Stimulated activated CD8-positive, alpha-beta memory T cell treated with anti-CD3 and anti-CD28 coated beads, Interleukin-7, amount 100 ng/mL, for 4 hours (primary cell): ENCODE data around the gene CSMD2.

Experiments
- DNase-seq, 2 donors: peaks; one replicate each; pipeline ENCODE4 v3.0.0-alpha.2; 2020; ENCODE audit warnings: low read depth in 2 of 2

Gene CSMD2

DNA sequence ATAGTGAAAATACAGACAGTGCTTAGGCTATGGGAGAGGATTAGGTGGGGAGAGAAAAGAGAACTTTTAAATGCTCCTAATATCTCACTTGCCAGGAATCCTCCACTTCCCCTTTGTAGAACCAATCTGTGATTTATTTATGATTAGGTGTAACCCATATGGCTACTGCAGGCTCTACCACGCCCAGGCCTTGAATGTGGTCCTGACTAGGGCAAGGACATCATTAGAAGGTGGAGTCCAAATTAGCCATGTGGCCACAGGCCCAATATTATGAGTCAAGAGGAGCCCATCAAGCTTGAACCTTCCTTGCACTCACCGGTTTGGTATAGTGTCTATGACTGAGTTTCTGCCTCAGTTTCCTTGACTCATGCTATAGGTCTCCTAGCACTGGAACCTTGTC lies 159.7 kb downstream of the CSMD2 start:
- DNase-seq, result no peak

DNA sequence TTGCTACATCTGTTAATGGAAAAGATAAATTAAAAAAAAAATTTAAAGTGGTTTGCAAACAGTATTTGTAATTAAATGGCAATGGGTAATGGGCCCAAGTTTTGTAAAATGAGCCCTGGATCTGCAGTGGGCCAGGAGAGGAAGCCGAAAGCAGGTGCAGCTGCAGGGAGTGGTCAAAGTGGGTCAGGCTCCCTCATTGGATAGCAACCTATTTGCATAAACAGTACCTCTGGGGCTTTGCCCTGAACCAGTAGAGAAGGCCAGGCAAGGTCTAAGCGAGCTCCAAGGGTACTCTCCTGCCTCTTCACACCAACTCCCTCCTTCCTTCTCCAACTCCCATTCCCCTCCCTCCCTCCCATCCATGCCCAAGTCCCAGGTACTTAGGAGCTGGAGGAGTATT lies 162.2 kb downstream of the CSMD2 start:
- DNase-seq, result no peak

DNA sequence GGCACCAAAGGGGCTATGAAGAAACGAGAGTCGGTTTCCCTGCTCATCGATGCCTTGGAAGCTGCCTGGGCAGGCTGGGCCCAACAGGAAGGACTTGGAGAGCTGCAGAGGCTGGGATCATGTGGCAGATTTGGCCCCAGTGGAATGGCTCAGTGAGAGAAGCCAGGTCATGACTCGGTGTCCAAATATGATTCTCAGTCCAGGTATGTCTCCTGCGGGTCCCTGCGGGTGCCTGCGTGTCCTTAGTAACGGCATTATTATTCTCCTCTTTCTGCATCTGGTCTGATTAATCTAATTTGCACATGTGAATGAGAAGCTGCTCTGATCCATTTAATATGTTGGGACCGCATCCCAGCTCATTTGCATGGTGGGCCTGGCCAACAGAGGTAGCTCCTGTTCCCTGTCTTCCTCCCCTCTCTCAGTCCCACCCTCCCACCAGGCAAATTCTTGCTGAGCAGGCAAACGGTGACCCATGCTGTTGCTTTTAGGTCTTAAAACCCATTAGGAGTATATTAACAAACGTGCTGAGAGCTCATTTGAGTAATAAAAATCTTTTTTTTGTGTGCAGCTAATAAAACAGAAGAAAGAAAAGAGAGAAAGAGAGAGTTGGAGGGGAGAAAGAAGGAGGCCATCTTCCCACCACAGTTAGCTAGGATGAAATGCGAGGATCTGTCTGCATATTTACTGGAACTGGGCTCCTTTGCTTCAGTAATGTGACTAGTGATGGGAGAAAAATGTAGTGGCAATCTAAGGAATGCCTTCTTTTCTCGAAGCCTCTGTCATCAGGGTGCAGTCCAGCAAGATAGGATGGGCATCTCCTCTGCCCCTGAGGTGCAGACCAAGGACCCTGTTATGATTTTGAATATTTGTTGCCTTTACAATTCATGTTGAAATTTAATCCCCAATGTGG lies 167.6 kb downstream of the CSMD2 start:
- no peak for DNase-seq

DNA sequence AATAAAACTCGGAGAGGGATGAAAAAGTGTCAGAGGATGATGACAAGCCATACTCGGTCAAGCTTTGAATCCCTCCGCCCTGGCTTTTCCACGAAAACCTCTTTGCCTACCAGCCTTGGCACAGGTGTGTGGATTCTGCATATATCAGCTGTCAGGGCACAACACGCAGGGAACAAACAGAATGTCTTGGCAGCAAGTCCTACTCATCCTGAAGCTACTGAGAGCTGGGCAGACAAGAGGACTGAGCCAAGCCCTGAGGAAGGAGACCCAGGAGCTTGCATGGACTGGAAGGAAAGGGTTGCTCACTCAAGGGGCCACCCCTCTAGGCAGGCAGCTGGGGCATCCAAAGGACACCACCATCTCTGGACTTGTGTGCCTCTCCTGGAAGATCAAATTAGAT lies 168.7 kb downstream of the CSMD2 start:
- no peak for DNase-seq

- DNase-seq, result no peak
Measured at GRCh38 chr1:33993301-33993700, 171.7 kb downstream of the CSMD2 start.

- no peak for DNase-seq
Measured at GRCh38 chr1:33990281-33990680, 174.7 kb downstream of the CSMD2 start.

GRCh38 chr1:33988161-33988560 lies 176.9 kb downstream of the CSMD2 start:
- DNase-seq, result no peak

DNA sequence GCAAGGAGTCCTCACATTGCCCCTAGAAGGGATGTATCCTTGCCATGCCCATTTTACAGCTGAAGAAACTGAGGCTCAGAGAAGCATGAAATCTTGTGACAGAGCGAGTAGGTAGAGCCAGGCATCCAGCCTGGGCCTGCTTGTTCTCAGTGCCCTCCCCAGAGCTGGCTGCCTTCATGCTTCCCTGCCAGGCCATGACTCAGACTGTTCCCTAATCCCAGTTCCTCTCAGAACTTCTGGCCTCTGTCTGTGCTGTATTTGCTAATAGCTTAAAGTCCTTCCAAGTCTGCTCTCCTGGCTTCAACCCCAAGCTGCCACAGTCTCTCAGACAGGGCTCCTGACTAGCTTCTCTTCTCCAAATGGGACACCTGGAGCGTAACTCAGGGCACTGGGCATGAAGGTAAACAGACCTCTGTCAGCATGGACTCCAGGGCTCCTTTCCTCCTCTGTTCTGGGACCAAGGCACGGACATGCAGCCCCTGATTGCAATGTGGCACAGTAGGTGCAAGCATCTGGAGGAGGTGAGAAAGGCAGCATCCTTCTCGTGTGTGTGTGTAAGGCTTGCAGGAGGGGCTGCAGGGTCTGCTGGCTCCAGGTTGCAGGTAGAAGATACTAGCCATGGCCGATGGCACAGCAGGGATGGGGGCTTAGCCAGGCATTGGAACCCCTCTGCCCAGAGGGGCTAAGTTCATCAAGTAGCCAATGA lies 178.5 kb downstream of the CSMD2 start:
- DNase-seq, result no peak

DNA sequence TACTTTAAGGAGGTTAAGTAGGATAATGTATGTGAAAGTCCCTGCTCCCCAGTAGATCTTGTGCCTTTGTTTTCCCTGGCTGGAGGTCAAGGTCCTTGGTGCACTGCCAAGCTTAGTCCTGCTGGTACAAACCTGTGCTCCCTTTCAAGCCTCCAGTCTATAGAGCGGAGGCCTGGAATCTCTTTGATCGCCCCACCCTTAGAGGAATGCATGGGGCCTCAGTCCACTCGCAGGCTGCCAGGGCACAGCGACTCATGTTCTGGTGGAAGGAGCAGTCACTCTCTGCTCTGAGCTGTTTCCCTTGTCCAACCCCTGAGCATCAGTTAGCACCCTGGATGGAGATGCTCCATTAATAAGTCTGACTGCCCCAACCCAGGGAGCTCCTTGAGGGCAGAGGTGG lies 179.4 kb downstream of the CSMD2 start:
- no peak for DNase-seq

DNA sequence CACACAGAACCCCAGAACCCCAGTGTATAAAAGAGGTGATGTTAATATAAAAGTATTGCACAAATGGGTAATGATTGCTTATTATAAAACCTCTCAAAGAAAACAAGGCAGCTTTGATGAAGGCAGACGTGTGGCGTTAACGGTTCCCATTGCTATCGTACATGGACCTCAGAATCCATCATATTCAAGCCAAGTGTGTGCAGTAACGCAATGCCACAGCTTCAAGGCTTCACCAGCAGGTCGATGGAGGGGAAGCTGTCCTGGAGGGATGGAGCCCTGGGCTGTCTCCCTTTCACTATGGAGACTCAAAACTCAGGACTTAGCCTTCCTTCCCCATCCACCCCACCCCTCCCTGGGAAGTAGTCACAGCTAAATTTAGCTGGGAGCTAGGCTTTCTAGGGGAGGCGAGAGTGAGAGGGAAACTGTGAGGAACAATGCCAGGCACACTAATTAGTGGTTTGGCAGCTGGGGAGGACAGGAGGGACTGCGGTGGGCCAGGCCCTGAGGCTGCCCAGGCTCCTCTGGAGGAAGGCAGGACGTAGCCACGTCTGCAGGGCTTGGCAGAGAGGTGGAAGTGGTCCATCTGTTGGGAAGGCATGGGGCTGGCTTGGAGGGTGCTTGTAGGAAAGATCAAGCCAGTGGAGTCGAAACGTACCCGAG lies 180.0 kb downstream of the CSMD2 start:
- no peak for DNase-seq

DNA sequence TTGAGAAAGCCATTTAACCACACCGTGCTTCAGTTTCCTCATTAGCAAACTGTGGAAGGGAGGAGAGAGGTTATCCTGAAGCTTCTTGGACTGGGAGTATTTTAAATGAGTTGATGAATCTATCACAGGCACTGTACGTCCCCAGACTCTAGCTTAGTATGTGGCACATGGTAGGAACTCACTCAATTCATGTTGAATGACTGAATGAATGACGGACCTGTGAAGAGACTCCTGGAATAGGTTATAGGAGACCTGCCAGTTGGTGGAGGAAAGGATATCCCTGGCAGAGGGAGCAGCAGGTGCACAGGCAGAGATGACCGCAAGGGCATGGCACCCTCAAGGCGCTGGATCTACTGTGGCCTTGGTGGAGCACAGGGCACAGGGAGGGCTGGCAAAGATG lies 182.6 kb downstream of the CSMD2 start:
- no peak for DNase-seq

DNA sequence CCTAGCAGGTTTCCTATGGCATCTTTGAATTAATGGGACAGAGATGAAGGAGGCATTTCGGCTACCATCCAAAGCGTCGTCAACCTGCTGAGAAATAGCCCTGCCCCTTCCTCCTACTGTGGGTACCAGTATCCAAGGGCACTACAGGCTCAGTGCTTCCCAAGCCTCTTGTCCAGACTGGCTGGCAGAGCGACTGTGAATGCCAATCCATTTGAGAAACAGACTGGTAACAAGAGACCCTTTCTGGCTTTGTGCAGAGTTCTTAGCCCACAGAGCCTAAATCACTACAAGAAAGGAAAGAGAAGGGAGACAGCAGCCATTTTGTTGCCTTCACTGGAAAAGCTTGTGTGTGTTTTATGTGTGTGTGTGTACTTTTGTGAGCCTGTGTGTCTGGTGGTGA lies 185.7 kb downstream of the CSMD2 start:
- no peak for DNase-seq

GRCh38 chr1:33975961-33976360 lies 189.1 kb downstream of the CSMD2 start:
- DNase-seq, result no peak

- DNase-seq, result no peak
Measured at GRCh38 chr1:33973799-33974545, 191.1 kb downstream of the CSMD2 start.

GRCh38 chr1:33972676-33973395 lies 192.2 kb downstream of the CSMD2 start:
- DNase-seq, result no peak

- no peak for DNase-seq
Measured at GRCh38 chr1:33971913-33972312, 193.1 kb downstream of the CSMD2 start.

- no peak for DNase-seq
Measured at GRCh38 chr1:33971018-33971710, 193.9 kb downstream of the CSMD2 start.

- DNase-seq, result no peak
Measured at GRCh38 chr1:33970148-33970825, 194.7 kb downstream of the CSMD2 start.

GRCh38 chr1:33966346-33967141 lies 198.5 kb downstream of the CSMD2 start:
- DNase-seq, result no peak
